GM06990 (cell line): ENCODE data around the gene EFR3B.

Source experiments
- DNase-seq: peaks from one replicate; pipeline ENCODE4 v3.0.0-alpha.2; 2011; ENCODE audit not compliant: insufficient read length; ENCODE audit errors: extremely low read depth
- H3K27me3 ChIP-seq: replicated peaks from 2 replicates; pipeline ENCODE4 v1.6.0; 2011; ENCODE audit warnings: low read length; ENCODE audit not compliant: control insufficient read depth, insufficient read depth
- H3K36me3 ChIP-seq: 2 replicates; pipeline ENCODE4 v1.5.1; 2011; ENCODE audit warnings: low read length; ENCODE audit not compliant: control insufficient read depth, insufficient read depth
- H3K4me3 ChIP-seq: replicated peaks from 2 replicates; pipeline ENCODE4 v1.5.1; 2011; ENCODE audit warnings: low read depth, mild to moderate bottlenecking, control low read depth, low read length
- CTCF ChIP-seq: IDR thresholded peaks from 2 replicates; pipeline ENCODE4 v1.5.1; 2011; ENCODE audit warnings: low read length, control low read depth, mild to moderate bottlenecking, inconsistent platforms; ENCODE audit not compliant: insufficient read depth, poor library complexity, severe bottlenecking

The EFR3B gene

GRCh38 chr2:25074826-25075225 lies 33.0 kb downstream of the EFR3B start:
- DNase-seq: no peak
- no peak for TF ChIP-seq CTCF
- Histone ChIP-seq H3K27me3 (no peaks in the 10 kb centered on the region), H3K36me3 (no peaks in the 10 kb centered on the region), H3K4me3 (no peak overlapping the region)

GRCh38 chr2:25076749-25077148 lies 34.9 kb downstream of the EFR3B start:
- no peak for DNase-seq
- TF ChIP-seq CTCF: no peak
- H3K27me3 ChIP-seq: no peaks in the 10 kb centered on the region
- H3K36me3 ChIP-seq: no peaks in the 10 kb centered on the region
- no peak overlapping the region for H3K4me3 ChIP-seq

GRCh38 chr2:25077789-25078169 lies 35.9 kb downstream of the EFR3B start:
- H3K4me3 ChIP-seq: no peak overlapping the region
- no peaks in the 10 kb centered on the region for H3K36me3 ChIP-seq
- H3K27me3 ChIP-seq: no peaks in the 10 kb centered on the region
- TF ChIP-seq CTCF: no peak
- DNase-seq: no peak

- H3K36me3 ChIP-seq: no peaks in the 10 kb centered on the region
- H3K4me3 ChIP-seq: no peak overlapping the region
- no peaks in the 10 kb centered on the region for H3K27me3 ChIP-seq
- no peak for TF ChIP-seq CTCF
- no peak for DNase-seq
These were observed 36.5 kb downstream of the EFR3B start for GRCh38 chr2:25078170-25079049.

- TF ChIP-seq CTCF: no peak
- DNase-seq: no peak
- Histone ChIP-seq H3K36me3 (no peaks in the 10 kb centered on the region), H3K4me3 (no peak overlapping the region), H3K27me3 (no peaks in the 10 kb centered on the region)
These were observed 37.3 kb downstream of the EFR3B start for GRCh38 chr2:25079050-25079635.
